HFFc6 (cell line): ENCODE data around the gene ZNF70. TPM values are rescaled to one million over a fixed set of nuclear protein-coding genes. Genes with fewer than 3 reads are reported as not detected.

ENCODE experiments used
- DNase-seq: peaks from one replicate; pipeline ENCODE4 v3.0.0-alpha.2; 2018
- H3K27ac Mint-ChIP-seq: 2 replicates; pipeline ENCODE4 v1.8.0; 2020; ENCODE audit warnings: mild to moderate bottlenecking, mixed read lengths
- H3K27me3 Mint-ChIP-seq: 2 replicates; pipeline ENCODE4 v1.8.0; 2021; ENCODE audit warnings: mild to moderate bottlenecking, moderate library complexity, mixed read lengths; ENCODE audit not compliant: insufficient read depth
- H3K36me3 Mint-ChIP-seq: 2 replicates; pipeline ENCODE4 v1.8.0; 2021; ENCODE audit warnings: low read depth, mixed read lengths
- H3K4me1 Mint-ChIP-seq: 2 replicates; pipeline ENCODE4 v1.8.0; 2020; ENCODE audit warnings: low read depth, mixed read lengths
- H3K4me3 Mint-ChIP-seq: 2 replicates; pipeline ENCODE4 v1.8.0; 2020; ENCODE audit warnings: mild to moderate bottlenecking, moderate library complexity, mixed read lengths
- H3K9me3 Mint-ChIP-seq: 2 replicates; pipeline ENCODE4 v1.8.0; 2020; ENCODE audit warnings: mild to moderate bottlenecking, mixed read lengths
- total RNA-seq, 6 experiments: library from RNA; stranded (reverse); fragmentation: NEBNext Ultra II Directional; extraction: Animal tissue kit (Norgen Biotek cat#: 25700); gene quantifications; 2 replicates in 1 of 6; 3 replicates in 5 of 6; pipeline ENCODE4 v1.2.3, GENCODE V29; 2021
- TF ChIP-seq, protein P1 (sequence below): fragments of 200-600 bp; sonication (generic); IDR thresholded peaks from 2 replicates; pipeline ENCODE4 v1.5.0; 2021; ENCODE audit warnings: antibody characterized with exemption, mild to moderate bottlenecking

The ZNF70 gene
- total RNA-seq, 6 experiments from 2014 or later: 6.0 to 7.0 (median 6.4) TPM

DNA sequence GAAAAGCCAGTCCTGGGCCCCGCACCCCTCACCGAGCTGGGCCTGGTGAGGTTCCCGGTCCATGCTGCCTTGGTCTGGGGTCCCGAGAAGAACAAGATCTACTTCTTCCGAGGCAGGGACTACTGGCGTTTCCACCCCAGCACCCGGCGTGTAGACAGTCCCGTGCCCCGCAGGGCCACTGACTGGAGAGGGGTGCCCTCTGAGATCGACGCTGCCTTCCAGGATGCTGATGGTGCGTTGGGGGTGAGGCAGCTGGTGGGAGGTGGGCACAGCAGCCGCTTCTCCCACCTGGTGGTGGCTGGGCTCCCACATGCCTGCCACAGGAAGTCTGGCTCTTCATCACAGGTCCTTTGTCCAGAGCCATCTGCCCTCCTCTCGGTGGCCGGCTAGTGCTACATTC, 31.3 kb upstream of the ZNF70 start:
- Mint-ChIP-seq H3K4me1 (peaks cover 34% of the 10 kb centered on the region), H3K27ac (no peak overlapping the region; the same call in 1 of the 2 replicates), H3K27me3 (peaks cover 2% of the 10 kb centered on the region; the same call in 1 of the 2 replicates), H3K36me3 (no peaks in the 10 kb centered on the region), H3K4me3 (0 out of 2 replicates have a peak overlapping the region, but pooled peaks have one; percentile 49), H3K9me3 (no peaks in the 10 kb centered on the region)
- TF ChIP-seq, protein P1, sequence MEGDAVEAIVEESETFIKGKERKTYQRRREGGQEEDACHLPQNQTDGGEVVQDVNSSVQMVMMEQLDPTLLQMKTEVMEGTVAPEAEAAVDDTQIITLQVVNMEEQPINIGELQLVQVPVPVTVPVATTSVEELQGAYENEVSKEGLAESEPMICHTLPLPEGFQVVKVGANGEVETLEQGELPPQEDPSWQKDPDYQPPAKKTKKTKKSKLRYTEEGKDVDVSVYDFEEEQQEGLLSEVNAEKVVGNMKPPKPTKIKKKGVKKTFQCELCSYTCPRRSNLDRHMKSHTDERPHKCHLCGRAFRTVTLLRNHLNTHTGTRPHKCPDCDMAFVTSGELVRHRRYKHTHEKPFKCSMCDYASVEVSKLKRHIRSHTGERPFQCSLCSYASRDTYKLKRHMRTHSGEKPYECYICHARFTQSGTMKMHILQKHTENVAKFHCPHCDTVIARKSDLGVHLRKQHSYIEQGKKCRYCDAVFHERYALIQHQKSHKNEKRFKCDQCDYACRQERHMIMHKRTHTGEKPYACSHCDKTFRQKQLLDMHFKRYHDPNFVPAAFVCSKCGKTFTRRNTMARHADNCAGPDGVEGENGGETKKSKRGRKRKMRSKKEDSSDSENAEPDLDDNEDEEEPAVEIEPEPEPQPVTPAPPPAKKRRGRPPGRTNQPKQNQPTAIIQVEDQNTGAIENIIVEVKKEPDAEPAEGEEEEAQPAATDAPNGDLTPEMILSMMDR: no peak
- no peak for DNase-seq

- H3K4me1 Mint-ChIP-seq: peaks cover 33% of the 10 kb centered on the region
- DNase-seq: peak; percentile 79
- H3K27ac Mint-ChIP-seq: peak overlapping the region; percentile 90
- TF ChIP-seq, protein P1: no peak
- peak overlapping the region; percentile 49 for H3K4me3 Mint-ChIP-seq
- H3K36me3 Mint-ChIP-seq: no peaks in the 10 kb centered on the region
- H3K9me3 Mint-ChIP-seq: no peaks in the 10 kb centered on the region
- H3K27me3 Mint-ChIP-seq: peaks cover 2% of the 10 kb centered on the region; the same call in 1 of the 2 replicates
Observed at GRCh38 chr22:23781511-23782183, 30.7 kb upstream of the ZNF70 start.

DNA sequence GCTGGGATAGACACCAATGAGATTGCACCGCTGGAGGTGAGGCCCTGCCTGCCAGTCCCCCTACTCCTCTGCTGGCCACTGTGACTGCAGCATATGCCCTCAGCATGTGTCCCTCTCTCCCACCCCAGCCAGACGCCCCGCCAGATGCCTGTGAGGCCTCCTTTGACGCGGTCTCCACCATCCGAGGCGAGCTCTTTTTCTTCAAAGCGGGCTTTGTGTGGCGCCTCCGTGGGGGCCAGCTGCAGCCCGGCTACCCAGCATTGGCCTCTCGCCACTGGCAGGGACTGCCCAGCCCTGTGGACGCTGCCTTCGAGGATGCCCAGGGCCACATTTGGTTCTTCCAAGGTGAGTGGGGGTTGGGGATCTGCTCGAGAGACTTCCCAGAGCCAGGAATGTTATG, 30.2 kb upstream of the ZNF70 start:
- Mint-ChIP-seq H3K9me3 (no peaks in the 10 kb centered on the region), H3K4me3 (peak overlapping the region; percentile 49; the same call in 1 of the 2 replicates), H3K36me3 (no peaks in the 10 kb centered on the region), H3K4me1 (peaks cover 27% of the 10 kb centered on the region), H3K27me3 (peaks cover 2% of the 10 kb centered on the region; the same call in 1 of the 2 replicates), H3K27ac (peak overlapping the region; percentile 90)
- no peak for DNase-seq
- TF ChIP-seq, protein P1: no peak

DNA sequence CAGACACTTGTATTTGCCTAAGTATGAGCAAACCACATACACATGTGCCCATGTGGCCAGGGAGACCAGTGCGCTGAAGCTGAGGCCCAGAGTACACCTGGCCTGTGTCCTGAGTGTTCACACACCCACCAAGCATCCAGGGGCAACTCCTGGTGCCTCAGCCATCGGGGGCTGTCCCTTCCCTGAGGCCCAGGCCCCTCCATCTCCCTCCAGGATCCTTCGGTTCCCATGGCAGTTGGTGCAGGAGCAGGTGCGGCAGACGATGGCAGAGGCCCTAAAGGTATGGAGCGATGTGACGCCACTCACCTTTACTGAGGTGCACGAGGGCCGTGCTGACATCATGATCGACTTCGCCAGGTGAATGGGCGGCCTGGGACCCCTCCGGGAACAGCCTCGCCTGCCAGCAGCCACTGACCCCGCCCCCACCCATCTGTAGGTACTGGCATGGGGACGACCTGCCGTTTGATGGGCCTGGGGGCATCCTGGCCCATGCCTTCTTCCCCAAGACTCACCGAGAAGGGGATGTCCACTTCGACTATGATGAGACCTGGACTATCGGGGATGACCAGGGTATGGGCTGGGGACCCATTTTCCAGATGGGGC, 29.3 kb upstream of the ZNF70 start:
- no peak for DNase-seq
- Mint-ChIP-seq H3K9me3 (no peaks in the 10 kb centered on the region), H3K4me3 (no peak overlapping the region), H3K4me1 (peaks cover 26% of the 10 kb centered on the region), H3K27me3 (peaks cover 2% of the 10 kb centered on the region; the same call in 1 of the 2 replicates), H3K27ac (no peak overlapping the region), H3K36me3 (no peaks in the 10 kb centered on the region)
- TF ChIP-seq, protein P1: no peak

- Mint-ChIP-seq H3K4me3 (no peak overlapping the region), H3K9me3 (no peaks in the 10 kb centered on the region), H3K4me1 (peaks cover 30% of the 10 kb centered on the region), H3K27ac (no peak overlapping the region), H3K27me3 (peaks cover 2% of the 10 kb centered on the region; the same call in 1 of the 2 replicates), H3K36me3 (no peaks in the 10 kb centered on the region)
- TF ChIP-seq, protein P1: no peak
- no peak for DNase-seq
Observed at GRCh38 chr22:23779731-23780130, 28.8 kb upstream of the ZNF70 start.
